Mesendoderm (in vitro differentiated cells): ENCODE measurements around the gene PMEPA1.

Experiments
- DNase-seq: peaks from one replicate; pipeline ENCODE4 v3.0.0; 2013
- H2AK5ac ChIP-seq: 2 replicates; pipeline ENCODE4 v1.6.1; 2013; ENCODE audit warnings: low read length, inconsistent platforms
- H2BK120ac ChIP-seq: 2 replicates; pipeline ENCODE4 v1.6.1; 2013; ENCODE audit warnings: low read depth, mild to moderate bottlenecking, low read length, moderate library complexity, mixed read lengths
- H2BK15ac ChIP-seq: replicated peaks from 2 replicates; pipeline ENCODE4 v1.6.1; 2013; ENCODE audit warnings: low read depth, mild to moderate bottlenecking, moderate library complexity
- H2BK5ac ChIP-seq: 2 replicates; pipeline ENCODE4 v1.6.1; 2013; ENCODE audit warnings: low read length, inconsistent platforms
- H3K18ac ChIP-seq: 2 replicates; pipeline ENCODE4 v1.6.1; 2013; ENCODE audit warnings: mild to moderate bottlenecking, low read length, mixed read lengths
- H3K23ac ChIP-seq: one replicate; pipeline ENCODE4 v1.6.1; 2013; ENCODE audit warnings: low read length
- H3K27ac ChIP-seq: 2 replicates; pipeline ENCODE4 v1.5.1; 2013; ENCODE audit warnings: low read depth, mild to moderate bottlenecking, inconsistent platforms, low read length, moderate library complexity
- H3K27me3 ChIP-seq: 2 replicates; pipeline ENCODE4 v1.6.1; 2013; ENCODE audit warnings: low read length, control low read depth, mild to moderate bottlenecking, inconsistent platforms; ENCODE audit not compliant: insufficient read depth, poor library complexity
- H3K36me3 ChIP-seq: 2 replicates; pipeline ENCODE4 v1.6.1; 2013; ENCODE audit warnings: low read length, inconsistent platforms; ENCODE audit not compliant: control insufficient read depth, insufficient read depth
- H3K4ac ChIP-seq: one replicate; pipeline ENCODE4 v1.6.1; 2013; ENCODE audit warnings: low read depth, mild to moderate bottlenecking, low read length, moderate library complexity
- H3K4me1 ChIP-seq: 2 replicates; pipeline ENCODE4 v1.6.1; 2013; ENCODE audit warnings: low read depth, low read length, inconsistent platforms; ENCODE audit not compliant: control insufficient read depth
- H3K4me2 ChIP-seq: 2 replicates; pipeline ENCODE4 v1.6.1; 2013; ENCODE audit warnings: low read length
- H3K4me3 ChIP-seq: 2 replicates; pipeline ENCODE4 v1.5.1; 2013; ENCODE audit warnings: mild to moderate bottlenecking, low read length
- H3K56ac ChIP-seq: one replicate; pipeline ENCODE4 v1.6.1; 2013; ENCODE audit warnings: low read length
- H3K79me1 ChIP-seq: 2 replicates; pipeline ENCODE4 v1.6.1; 2013; ENCODE audit warnings: low read length, inconsistent platforms
- H3K79me2 ChIP-seq: 2 replicates; pipeline ENCODE4 v1.6.1; 2013; ENCODE audit warnings: mild to moderate bottlenecking, low read length; ENCODE audit not compliant: control insufficient read depth, insufficient read depth
- H3K9ac ChIP-seq: 2 replicates; pipeline ENCODE4 v1.6.1; 2013; ENCODE audit warnings: low read length, inconsistent platforms
- H4K5ac ChIP-seq: one replicate; pipeline ENCODE4 v1.6.1; 2013; ENCODE audit warnings: low read length
- H4K8ac ChIP-seq: one replicate; pipeline ENCODE4 v1.6.1; 2013; ENCODE audit warnings: low read depth, mild to moderate bottlenecking, control low read depth, low read length, moderate library complexity
- WGBS: extraction: QIAGEN DNeasy Blood & Tissue Kit; methylation state at CpG from one replicate; pipeline ENCODE4 v1.1.7; 2013; ENCODE audit warnings: low lambda C conversion rate, missing lambda C conversion rate; ENCODE audit not compliant: insufficient coverage; ENCODE audit errors: extremely low coverage; 5-methylcytosine and 5-hydroxymethylcytosine counted together

Gene PMEPA1

GRCh38 chr20:57628047-57628961 is 81.5 kb downstream of the PMEPA1 start:
- DNase-seq, result no peak
- no peak overlapping the region for H3K27ac ChIP-seq
- no CpG with 5 or more reads among the region's 29 CpGs for WGBS

GRCh38 chr20:57627339-57627738 is 82.5 kb downstream of the PMEPA1 start:
- H2BK5ac ChIP-seq, result no peak overlapping the region
- no peaks in the 10 kb centered on the region for H3K79me2 ChIP-seq
- DNase-seq, result no peak
- WGBS, result no CpG with 5 or more reads among the region's 2 CpGs
- no peak overlapping the region for H2BK15ac ChIP-seq
- no peak overlapping the region for H3K4ac ChIP-seq
- H3K18ac ChIP-seq, result no peak overlapping the region
- no peak overlapping the region for H3K9ac ChIP-seq
- H3K4me3 ChIP-seq, result no peak overlapping the region
- no peaks in the 10 kb centered on the region for H3K27me3 ChIP-seq
- H3K4me2 ChIP-seq, result no peak overlapping the region
- no peak overlapping the region for H4K8ac ChIP-seq
- no peak overlapping the region for H2AK5ac ChIP-seq
- no peak overlapping the region for H3K23ac ChIP-seq
- H4K5ac ChIP-seq, result no peak overlapping the region
- no peak overlapping the region for H3K27ac ChIP-seq
- H3K4me1 ChIP-seq, result no peaks in the 10 kb centered on the region
- H3K36me3 ChIP-seq, result no peaks in the 10 kb centered on the region
- no peak overlapping the region for H2BK120ac ChIP-seq
- no peak overlapping the region for H3K56ac ChIP-seq
- H3K79me1 ChIP-seq, result no peaks in the 10 kb centered on the region

More at GRCh38 chr20:57628047-57628961, 81.5 kb downstream of the PMEPA1 start:
- H3K18ac ChIP-seq, result no peak overlapping the region
- H3K4ac ChIP-seq, result no peak overlapping the region
- H2BK15ac ChIP-seq, result no peak overlapping the region
- no peak overlapping the region for H2BK5ac ChIP-seq
- H3K36me3 ChIP-seq, result no peaks in the 10 kb centered on the region
- no peak overlapping the region for H3K4me3 ChIP-seq
- H3K23ac ChIP-seq, result no peak overlapping the region
- H3K9ac ChIP-seq, result no peak overlapping the region
- H2BK120ac ChIP-seq, result no peak overlapping the region
- H3K4me1 ChIP-seq, result no peaks in the 10 kb centered on the region
- H2AK5ac ChIP-seq, result no peak overlapping the region
- no peak overlapping the region for H4K5ac ChIP-seq
- no peak overlapping the region for H3K4me2 ChIP-seq
- H4K8ac ChIP-seq, result no peak overlapping the region
- no peaks in the 10 kb centered on the region for H3K27me3 ChIP-seq
- H3K56ac ChIP-seq, result no peak overlapping the region
- H3K79me2 ChIP-seq, result no peaks in the 10 kb centered on the region
- H3K79me1 ChIP-seq, result no peaks in the 10 kb centered on the region

- no peaks in the 10 kb centered on the region for H3K4me1 ChIP-seq
- no peak overlapping the region for H3K27ac ChIP-seq
- H3K36me3 ChIP-seq, result no peaks in the 10 kb centered on the region
- H3K4me3 ChIP-seq, result no peak overlapping the region
- no peak overlapping the region for H3K4me2 ChIP-seq
- no peak overlapping the region for H2BK120ac ChIP-seq
- no peak overlapping the region for H3K4ac ChIP-seq
- H4K8ac ChIP-seq, result no peak overlapping the region
- no peak for DNase-seq
- no peak overlapping the region for H4K5ac ChIP-seq
- no peak overlapping the region for H2AK5ac ChIP-seq
- no peaks in the 10 kb centered on the region for H3K79me1 ChIP-seq
- no peak overlapping the region for H2BK15ac ChIP-seq
- H3K27me3 ChIP-seq, result no peaks in the 10 kb centered on the region
- no peaks in the 10 kb centered on the region for H3K79me2 ChIP-seq
- H3K23ac ChIP-seq, result no peak overlapping the region
- no peak overlapping the region for H3K56ac ChIP-seq
- no CpG with 5 or more reads among the region's 2 CpGs for WGBS
- no peak overlapping the region for H3K9ac ChIP-seq
- H2BK5ac ChIP-seq, result no peak overlapping the region
- H3K18ac ChIP-seq, result no peak overlapping the region
Measured at GRCh38 chr20:57625978-57626377, 83.8 kb downstream of the PMEPA1 start.

GRCh38 chr20:57625181-57625958 is 84.4 kb downstream of the PMEPA1 start:
- DNase-seq, result no peak
- Histone ChIP-seq H2BK15ac (no peak overlapping the region), H4K8ac (no peak overlapping the region), H3K4ac (no peak overlapping the region), H3K79me1 (no peaks in the 10 kb centered on the region), H4K5ac (no peak overlapping the region), H3K27me3 (no peaks in the 10 kb centered on the region), H3K18ac (no peak overlapping the region), H3K4me3 (no peak overlapping the region), H2BK5ac (no peak overlapping the region), H3K27ac (no peak overlapping the region), H2BK120ac (no peak overlapping the region), H3K4me2 (no peak overlapping the region), H3K23ac (no peak overlapping the region), H3K36me3 (no peaks in the 10 kb centered on the region), H3K56ac (no peak overlapping the region), H2AK5ac (no peak overlapping the region), H3K9ac (no peak overlapping the region), H3K79me2 (no peaks in the 10 kb centered on the region), H3K4me1 (no peaks in the 10 kb centered on the region)
- WGBS, result no CpG with 5 or more reads among the region's 7 CpGs

GRCh38 chr20:57624124-57624523 is 85.7 kb downstream of the PMEPA1 start:
- no peak overlapping the region for H3K56ac ChIP-seq
- no peaks in the 10 kb centered on the region for H3K4me1 ChIP-seq
- H3K4me3 ChIP-seq, result no peak overlapping the region
- H4K5ac ChIP-seq, result no peak overlapping the region
- H3K18ac ChIP-seq, result no peak overlapping the region
- no peak overlapping the region for H3K27ac ChIP-seq
- H3K23ac ChIP-seq, result no peak overlapping the region
- no peak overlapping the region for H3K4ac ChIP-seq
- H3K27me3 ChIP-seq, result no peaks in the 10 kb centered on the region
- no peak overlapping the region for H4K8ac ChIP-seq
- no CpG with 5 or more reads among the region's 3 CpGs for WGBS
- no peaks in the 10 kb centered on the region for H3K79me1 ChIP-seq
- no peak for DNase-seq
- H2BK15ac ChIP-seq, result no peak overlapping the region
- H2BK5ac ChIP-seq, result no peak overlapping the region
- no peaks in the 10 kb centered on the region for H3K36me3 ChIP-seq
- no peak overlapping the region for H2AK5ac ChIP-seq
- no peak overlapping the region for H2BK120ac ChIP-seq
- no peak overlapping the region for H3K9ac ChIP-seq
- H3K79me2 ChIP-seq, result no peaks in the 10 kb centered on the region
- no peak overlapping the region for H3K4me2 ChIP-seq
